WTC11 (cell line): ENCODE measurements around the gene IGF2BP3.

Experiments
- CREM ChIP-seq: sonication (generic); formaldehyde crosslinking; IDR thresholded peaks from 2 replicates; pipeline ENCODE4 v1.8.1; 2022; ENCODE audit warnings: mild to moderate bottlenecking, missing genetic modification reagents, moderate library complexity
- KAT7 ChIP-seq: sonication (generic); formaldehyde crosslinking; IDR thresholded peaks from 2 replicates; pipeline ENCODE4 v1.8.1; 2023; ENCODE audit warnings: missing genetic modification reagents, mild to moderate bottlenecking, borderline replicate concordance
- TEAD4 ChIP-seq: sonication (generic); formaldehyde crosslinking; IDR thresholded peaks from 2 replicates; pipeline ENCODE4 v1.8.0; 2022; ENCODE audit warnings: mild to moderate bottlenecking, missing genetic modification reagents
- TF ChIP-seq, protein P1 (sequence below): sonication (generic); formaldehyde crosslinking; IDR thresholded peaks from 2 replicates; pipeline ENCODE4 v1.8.1; 2023; ENCODE audit warnings: mild to moderate bottlenecking, moderate library complexity, missing genetic modification reagents
- TF ChIP-seq, protein P2 (sequence below): fragments of 200-600 bp; IDR thresholded peaks from 2 replicates; pipeline ENCODE4 v1.8.0; 2022; ENCODE audit warnings: antibody characterized with exemption
- TF ChIP-seq, protein P3 (sequence below): sonication (generic); formaldehyde crosslinking; IDR thresholded peaks from 2 replicates; pipeline ENCODE4 v1.8.0; 2022; ENCODE audit warnings: mild to moderate bottlenecking, missing genetic modification reagents

DNA sequence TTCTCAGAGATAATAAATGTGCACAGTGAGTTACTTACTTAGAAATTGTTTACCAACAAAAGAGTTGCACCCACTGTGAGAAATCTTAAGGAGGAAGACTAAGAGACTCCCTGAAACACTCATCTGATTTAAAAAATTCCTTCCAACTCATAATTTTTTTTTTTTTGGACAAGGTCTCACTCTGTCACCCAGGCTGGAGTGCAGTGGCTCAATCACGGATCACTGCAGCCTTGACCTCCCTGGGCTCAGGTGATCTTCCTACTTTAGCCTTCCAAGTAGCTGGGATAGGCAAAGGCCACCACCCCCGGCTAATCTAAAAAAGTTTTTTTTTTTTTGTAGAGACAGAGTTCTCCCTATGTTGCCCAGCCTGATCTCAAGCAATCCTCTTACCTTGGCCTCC is 135.2 kb downstream of the IGF2BP3 start:
- TF ChIP-seq, protein P1, sequence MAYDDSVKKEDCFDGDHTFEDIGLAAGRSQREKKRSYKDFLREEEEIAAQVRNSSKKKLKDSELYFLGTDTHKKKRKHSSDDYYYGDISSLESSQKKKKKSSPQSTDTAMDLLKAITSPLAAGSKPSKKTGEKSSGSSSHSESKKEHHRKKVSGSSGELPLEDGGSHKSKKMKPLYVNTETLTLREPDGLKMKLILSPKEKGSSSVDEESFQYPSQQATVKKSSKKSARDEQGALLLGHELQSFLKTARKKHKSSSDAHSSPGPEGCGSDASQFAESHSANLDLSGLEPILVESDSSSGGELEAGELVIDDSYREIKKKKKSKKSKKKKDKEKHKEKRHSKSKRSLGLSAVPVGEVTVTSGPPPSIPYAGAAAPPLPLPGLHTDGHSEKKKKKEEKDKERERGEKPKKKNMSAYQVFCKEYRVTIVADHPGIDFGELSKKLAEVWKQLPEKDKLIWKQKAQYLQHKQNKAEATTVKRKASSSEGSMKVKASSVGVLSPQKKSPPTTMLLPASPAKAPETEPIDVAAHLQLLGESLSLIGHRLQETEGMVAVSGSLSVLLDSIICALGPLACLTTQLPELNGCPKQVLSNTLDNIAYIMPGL (CRISPR knock-in tag), result no peak
- TF ChIP-seq, protein P2, sequence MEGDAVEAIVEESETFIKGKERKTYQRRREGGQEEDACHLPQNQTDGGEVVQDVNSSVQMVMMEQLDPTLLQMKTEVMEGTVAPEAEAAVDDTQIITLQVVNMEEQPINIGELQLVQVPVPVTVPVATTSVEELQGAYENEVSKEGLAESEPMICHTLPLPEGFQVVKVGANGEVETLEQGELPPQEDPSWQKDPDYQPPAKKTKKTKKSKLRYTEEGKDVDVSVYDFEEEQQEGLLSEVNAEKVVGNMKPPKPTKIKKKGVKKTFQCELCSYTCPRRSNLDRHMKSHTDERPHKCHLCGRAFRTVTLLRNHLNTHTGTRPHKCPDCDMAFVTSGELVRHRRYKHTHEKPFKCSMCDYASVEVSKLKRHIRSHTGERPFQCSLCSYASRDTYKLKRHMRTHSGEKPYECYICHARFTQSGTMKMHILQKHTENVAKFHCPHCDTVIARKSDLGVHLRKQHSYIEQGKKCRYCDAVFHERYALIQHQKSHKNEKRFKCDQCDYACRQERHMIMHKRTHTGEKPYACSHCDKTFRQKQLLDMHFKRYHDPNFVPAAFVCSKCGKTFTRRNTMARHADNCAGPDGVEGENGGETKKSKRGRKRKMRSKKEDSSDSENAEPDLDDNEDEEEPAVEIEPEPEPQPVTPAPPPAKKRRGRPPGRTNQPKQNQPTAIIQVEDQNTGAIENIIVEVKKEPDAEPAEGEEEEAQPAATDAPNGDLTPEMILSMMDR, result no peak
- TF ChIP-seq, protein P3, sequence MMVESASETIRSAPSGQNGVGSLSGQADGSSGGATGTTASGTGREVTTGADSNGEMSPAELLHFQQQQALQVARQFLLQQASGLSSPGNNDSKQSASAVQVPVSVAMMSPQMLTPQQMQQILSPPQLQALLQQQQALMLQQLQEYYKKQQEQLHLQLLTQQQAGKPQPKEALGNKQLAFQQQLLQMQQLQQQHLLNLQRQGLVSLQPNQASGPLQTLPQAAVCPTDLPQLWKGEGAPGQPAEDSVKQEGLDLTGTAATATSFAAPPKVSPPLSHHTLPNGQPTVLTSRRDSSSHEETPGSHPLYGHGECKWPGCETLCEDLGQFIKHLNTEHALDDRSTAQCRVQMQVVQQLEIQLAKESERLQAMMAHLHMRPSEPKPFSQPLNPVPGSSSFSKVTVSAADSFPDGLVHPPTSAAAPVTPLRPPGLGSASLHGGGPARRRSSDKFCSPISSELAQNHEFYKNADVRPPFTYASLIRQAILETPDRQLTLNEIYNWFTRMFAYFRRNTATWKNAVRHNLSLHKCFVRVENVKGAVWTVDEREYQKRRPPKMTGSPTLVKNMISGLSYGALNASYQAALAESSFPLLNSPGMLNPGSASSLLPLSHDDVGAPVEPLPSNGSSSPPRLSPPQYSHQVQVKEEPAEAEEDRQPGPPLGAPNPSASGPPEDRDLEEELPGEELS (CRISPR knock-in tag), result no peak
- TF ChIP-seq KAT7 (no peak), CREM (no peak), TEAD4 (CRISPR knock-in tag) (no peak)
